Endodermal cell (in vitro differentiated cells): ENCODE measurements around the gene SLC4A4. TPM values are rescaled to one million over a fixed set of nuclear protein-coding genes. Genes with fewer than 3 reads are reported as not detected.

ENCODE experiments used
- DNase-seq: peaks from one replicate; pipeline ENCODE4 v3.0.0-alpha.2; 2017
- H3K27ac ChIP-seq: 2 replicates; pipeline ENCODE4 v1.5.1; 2013; ENCODE audit warnings: mild to moderate bottlenecking, low read depth, low read length, moderate library complexity
- H3K27me3 ChIP-seq: 2 replicates; pipeline ENCODE4 v1.6.1; 2013; ENCODE audit warnings: mild to moderate bottlenecking, low read length, moderate library complexity; ENCODE audit not compliant: insufficient read depth, control insufficient read depth, poor library complexity, severe bottlenecking
- H3K36me3 ChIP-seq: 2 replicates; pipeline ENCODE4 v1.7.0; 2013; ENCODE audit warnings: mild to moderate bottlenecking, low read length, moderate library complexity; ENCODE audit not compliant: control insufficient read depth, insufficient read depth
- H3K4me1 ChIP-seq: one replicate; pipeline ENCODE4 v1.7.0; 2013; ENCODE audit warnings: low read length; ENCODE audit not compliant: control insufficient read depth, insufficient read depth
- H3K4me3 ChIP-seq: 2 replicates; pipeline ENCODE4 v1.5.1; 2013; ENCODE audit warnings: mild to moderate bottlenecking, low read length, moderate library complexity
- H3K9ac ChIP-seq: 2 replicates; pipeline ENCODE4 v1.6.1; 2013; ENCODE audit warnings: mild to moderate bottlenecking, low read length, moderate library complexity; ENCODE audit not compliant: poor library complexity, severe bottlenecking; ENCODE audit errors: extremely low read depth
- H3K9me3 ChIP-seq: 2 replicates; pipeline ENCODE4 v1.6.1; 2013; ENCODE audit warnings: mild to moderate bottlenecking, low read length, moderate library complexity; ENCODE audit not compliant: control insufficient read depth
- H3K27ac Mint-ChIP-seq: 2 replicates; pipeline ENCODE4 v1.8.0; 2020; ENCODE audit warnings: mixed read lengths
- H3K27me3 Mint-ChIP-seq: 2 replicates; pipeline ENCODE4 v1.8.0; 2021; ENCODE audit warnings: mild to moderate bottlenecking, mixed read lengths; ENCODE audit not compliant: insufficient read depth
- H3K36me3 Mint-ChIP-seq: 2 replicates; pipeline ENCODE4 v1.8.0; 2020; ENCODE audit warnings: low read depth, mixed read lengths
- H3K4me1 Mint-ChIP-seq: 2 replicates; pipeline ENCODE4 v1.8.0; 2020; ENCODE audit warnings: mixed read lengths
- H3K4me3 Mint-ChIP-seq: 2 replicates; pipeline ENCODE4 v1.8.0; 2020; ENCODE audit warnings: mild to moderate bottlenecking, moderate library complexity, mixed read lengths
- H3K9me3 Mint-ChIP-seq: 2 replicates; pipeline ENCODE4 v1.8.0; 2020; ENCODE audit warnings: mild to moderate bottlenecking, mixed read lengths
- CTCF ChIP-seq: fragments of 200-600 bp; sonication (generic); conservative IDR thresholded peaks from 2 replicates; pipeline ENCODE4 v1.5.0; 2021; ENCODE audit warnings: antibody characterized with exemption, mild to moderate bottlenecking
- WGBS, 2 experiments: methylation state at CpG; one replicate each; pipeline versions ENCODE4 v1.1.5 to v1.1.7; 2013; ENCODE audit warnings: missing lambda C conversion rate in 2 of 2, mixed read lengths in 1 of 2; ENCODE audit not compliant: insufficient coverage in 1 of 2, insufficient read length in 1 of 2; 5-methylcytosine and 5-hydroxymethylcytosine counted together
- total RNA-seq, 2 donors: library from RNA; stranded (reverse); fragmentation: NEBNext Ultra II Directional in 1 of 2; extraction: Animal tissue kit (Norgen Biotek cat#: 25700) in 1 of 2; gene quantifications; 2 replicates in 1 of 2; 3 replicates in 1 of 2; pipeline ENCODE4 v1.2.1, GENCODE V29; 2021

Gene SLC4A4
- total RNA-seq, 2 donors from 2014 or later, result 3.3 to 3.8 TPM

- H3K4me3 Mint-ChIP-seq, result no peak overlapping the region
- peaks cover 27% of the 10 kb centered on the region for H3K9me3 Mint-ChIP-seq
- H3K27ac Mint-ChIP-seq, result no peak overlapping the region
- no peaks in the 10 kb centered on the region for H3K4me1 ChIP-seq
- no peaks in the 10 kb centered on the region for H3K27me3 ChIP-seq
- H3K27me3 Mint-ChIP-seq, result peaks cover 3% of the 10 kb centered on the region
- H3K36me3 Mint-ChIP-seq, result peaks cover 13% of the 10 kb centered on the region
- no peaks in the 10 kb centered on the region for H3K36me3 ChIP-seq
- TF ChIP-seq CTCF, result no peak
- H3K27ac ChIP-seq, result no peak overlapping the region
- 93 to 100% methylated on average over 1 to 2 of the region's 2 CpGs for WGBS, 2 experiments
- H3K4me1 Mint-ChIP-seq, result peaks cover 12% of the 10 kb centered on the region
- no peak for DNase-seq
- no peak overlapping the region for H3K9ac ChIP-seq
- peaks cover 9% of the 10 kb centered on the region for H3K9me3 ChIP-seq
- H3K4me3 ChIP-seq, result peak overlapping the region; percentile 7
These were observed 275.8 kb downstream of the SLC4A4 start for GRCh38 chr4:71614621-71615020.

GRCh38 chr4:71616168-71616811 lies 277.5 kb downstream of the SLC4A4 start:
- Histone ChIP-seq H3K27ac (no peak overlapping the region), H3K4me1 (no peaks in the 10 kb centered on the region), H3K27me3 (no peaks in the 10 kb centered on the region), H3K9me3 (peaks cover 9% of the 10 kb centered on the region), H3K4me3 (peak overlapping the region; percentile 4), H3K9ac (no peak overlapping the region), H3K36me3 (no peaks in the 10 kb centered on the region)
- H3K9me3 Mint-ChIP-seq, result peaks cover 41% of the 10 kb centered on the region
- H3K27me3 Mint-ChIP-seq, result peaks cover 3% of the 10 kb centered on the region
- H3K4me1 Mint-ChIP-seq, result peaks cover 9% of the 10 kb centered on the region
- H3K27ac Mint-ChIP-seq, result no peak overlapping the region
- no peak overlapping the region for H3K4me3 Mint-ChIP-seq
- TF ChIP-seq CTCF, result no peak
- DNase-seq, result no peak
- peaks cover 22% of the 10 kb centered on the region for H3K36me3 Mint-ChIP-seq
- 92 to 94% methylated on average over 2 to 3 of the region's 3 CpGs for WGBS, 2 experiments
